ENCODE data around the gene CMSS1.

CMSS1 gene

DNA sequence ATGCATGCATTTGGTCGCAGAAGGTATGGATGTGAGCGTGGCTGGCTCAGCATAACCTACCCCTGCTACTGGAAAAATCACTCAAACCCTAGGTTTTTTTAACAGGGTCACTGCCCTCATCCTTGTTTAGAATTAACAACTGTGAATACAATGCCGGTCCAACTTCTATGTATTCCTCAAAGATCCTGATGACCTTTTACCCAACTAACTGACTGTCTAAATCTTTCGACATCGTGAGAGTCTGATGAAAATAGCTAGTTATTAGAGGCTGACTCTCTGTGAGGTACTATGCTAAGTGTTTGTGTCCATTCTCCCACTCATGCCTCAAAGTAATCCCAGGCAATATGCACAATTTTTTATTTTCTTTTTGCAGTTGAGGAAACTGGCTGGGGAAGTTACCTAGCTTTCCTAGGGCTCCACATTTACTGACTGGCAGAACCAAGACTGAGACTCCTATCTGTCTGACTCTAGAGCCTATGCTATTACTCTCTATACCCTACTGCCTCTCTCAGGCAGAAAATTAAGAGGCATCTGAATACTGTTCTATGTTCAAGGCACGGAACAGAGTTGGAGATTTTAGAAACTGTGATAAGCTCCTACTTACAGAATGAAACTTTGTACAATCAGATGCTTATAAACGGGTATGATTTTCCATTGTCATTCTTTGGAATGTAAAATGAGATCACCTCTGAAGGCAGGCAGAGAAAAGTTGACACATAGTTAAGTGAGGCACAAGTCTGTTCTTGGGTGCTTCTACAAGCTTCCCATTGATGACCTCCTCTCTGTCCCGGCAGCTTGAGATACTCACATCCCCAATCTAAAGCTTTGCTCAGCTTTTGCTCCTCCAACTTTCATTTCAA lies 240.3 kb downstream of the CMSS1 start:
- no peak for DNase-seq (ENCODE audit: low read depth)

DNA sequence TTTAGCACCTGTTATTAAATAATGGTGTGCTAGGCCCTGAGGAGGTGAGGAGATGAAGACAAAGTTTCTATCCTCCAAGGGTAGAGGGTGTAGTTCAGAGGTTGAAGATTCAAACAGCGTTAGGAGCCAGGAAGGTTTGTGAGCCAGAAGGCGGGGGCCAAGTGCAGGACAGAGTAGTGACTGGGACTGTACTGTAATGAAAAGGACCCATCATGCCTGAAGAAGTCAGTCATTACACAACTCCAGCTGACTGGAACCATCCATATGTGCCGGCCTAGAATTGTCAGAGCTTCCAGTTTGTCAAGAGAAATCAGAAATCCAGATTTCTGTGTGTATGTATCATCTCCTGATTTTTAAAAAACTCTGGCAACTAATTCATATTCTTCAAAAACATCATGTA lies 241.8 kb downstream of the CMSS1 start:
- no peak for DNase-seq (ENCODE audit: low read depth)

DNA sequence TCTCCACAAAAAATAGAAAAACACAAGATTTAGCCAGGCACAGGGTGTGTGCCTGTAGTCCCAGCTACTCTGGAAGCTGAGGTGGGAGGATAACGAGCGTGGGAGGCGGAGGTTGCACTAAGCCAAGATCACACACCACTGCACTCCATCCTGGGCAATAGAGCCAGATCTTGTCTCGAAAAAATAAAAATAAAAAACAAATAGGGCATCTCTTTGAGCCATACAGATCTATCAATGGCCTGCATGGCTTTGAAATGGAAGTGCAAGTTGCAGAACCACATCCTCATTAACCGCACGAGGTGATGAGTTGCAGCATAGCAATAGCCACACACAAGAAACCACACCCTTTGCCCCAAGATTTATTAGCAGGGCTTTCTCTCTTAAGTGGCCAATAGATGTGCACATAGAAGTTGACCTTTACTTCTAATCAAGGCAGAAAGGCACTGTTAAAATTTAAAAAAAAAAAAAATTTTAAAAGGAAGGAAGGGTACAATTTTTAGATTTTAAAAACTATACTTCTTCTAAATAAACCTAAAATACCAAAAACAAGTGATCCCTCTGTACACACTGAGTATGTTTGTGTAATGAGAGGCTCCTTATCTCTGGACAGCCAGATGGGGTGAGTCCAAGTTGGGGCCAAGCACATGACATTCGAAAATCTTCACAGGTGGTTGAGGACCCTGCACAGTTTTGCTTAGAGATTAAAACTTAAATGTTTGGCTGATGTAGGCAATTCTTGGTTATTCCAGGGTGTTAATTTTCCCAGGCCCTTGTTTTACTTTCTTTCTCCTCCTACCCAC lies 243.2 kb downstream of the CMSS1 start:
- DNase-seq (ENCODE audit: low read depth): no peak

DNA sequence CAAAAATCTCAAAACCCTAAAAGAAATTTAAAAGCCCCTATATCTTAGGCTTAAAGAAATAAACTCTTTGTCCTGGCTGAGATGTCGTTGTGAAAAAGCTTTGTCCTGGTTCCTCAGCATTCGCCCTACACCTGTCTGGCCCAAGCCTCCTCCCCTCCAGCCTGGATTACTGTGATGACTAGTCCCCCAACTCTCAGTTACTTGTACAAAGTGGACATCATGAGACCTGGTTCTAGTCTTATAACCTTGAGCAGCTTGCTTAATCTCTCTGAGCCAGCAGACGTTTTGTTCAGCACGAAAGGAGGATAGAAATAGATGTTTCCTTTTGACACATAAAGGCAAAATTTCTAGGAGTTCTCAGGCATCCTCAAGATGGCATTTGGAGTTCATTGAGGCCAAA lies 245.0 kb downstream of the CMSS1 start:
- no peak for DNase-seq (ENCODE audit: low read depth)

DNA sequence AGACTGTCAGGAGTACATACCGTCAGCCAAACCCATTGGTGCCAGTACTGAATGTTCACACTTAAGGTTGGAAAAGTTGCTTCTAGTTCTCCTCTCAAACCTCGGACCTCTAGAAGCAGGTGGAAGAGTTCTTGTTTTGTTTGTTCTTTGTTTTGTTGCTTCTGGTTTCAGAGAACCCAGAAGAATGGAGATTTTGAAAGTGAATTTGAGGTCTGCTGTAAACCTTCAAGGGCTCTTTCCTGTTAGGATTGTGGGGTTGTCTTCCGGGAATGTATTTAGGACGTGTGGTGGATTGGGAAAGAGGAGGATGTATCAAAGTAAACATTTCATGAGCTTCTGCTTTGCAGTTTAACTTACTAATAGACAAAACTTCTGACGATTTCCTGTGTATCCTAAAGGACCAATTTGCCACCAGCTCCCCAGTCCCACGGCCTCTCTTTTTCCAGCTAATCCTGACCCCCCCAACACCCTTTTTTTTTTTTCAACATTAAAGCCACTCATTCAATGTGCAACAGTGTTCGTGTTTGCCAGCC lies 246.3 kb downstream of the CMSS1 start:
- no peak for DNase-seq (ENCODE audit: low read depth)

DNA sequence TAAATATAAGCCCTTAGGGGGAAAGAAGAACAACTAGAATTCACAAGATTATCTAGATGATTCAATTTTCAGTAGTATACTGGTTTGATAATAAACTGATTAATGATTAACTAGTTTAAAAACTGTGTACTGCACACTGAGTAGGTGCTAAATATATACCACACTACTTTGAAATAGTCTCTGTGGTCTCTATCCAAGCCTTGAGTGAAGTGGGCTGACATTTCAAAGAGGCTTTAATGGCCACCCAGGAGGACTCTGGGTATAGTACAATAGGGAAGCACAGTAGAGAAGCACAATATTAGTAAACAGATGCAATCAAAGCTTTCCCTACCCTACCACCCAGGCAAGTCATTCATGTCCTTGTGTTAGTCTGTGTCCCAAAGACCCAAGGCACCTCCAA lies 249.9 kb downstream of the CMSS1 start:
- no peak for DNase-seq (ENCODE audit: low read depth)

DNA sequence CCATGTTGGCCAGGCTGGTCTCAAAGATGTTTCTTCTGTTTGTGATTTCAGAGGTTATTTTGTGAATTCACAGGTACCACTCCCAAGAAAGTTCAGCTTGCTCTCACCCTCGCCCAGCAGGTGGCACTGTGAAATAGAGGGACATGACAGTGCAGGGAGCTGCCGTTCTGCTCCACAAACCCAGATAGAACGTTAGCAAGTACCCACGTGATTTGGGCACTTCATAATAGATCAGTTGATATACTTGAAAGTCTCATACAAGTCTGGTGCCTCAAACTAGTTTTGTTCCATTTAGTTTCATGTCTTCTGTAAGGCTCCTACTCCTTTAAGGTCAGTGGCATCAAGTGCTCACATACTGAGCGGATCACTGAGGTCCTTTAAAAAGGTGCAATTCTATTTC lies 251.2 kb downstream of the CMSS1 start:
- peak; percentile 61 for DNase-seq (ENCODE audit: low read depth)

DNA sequence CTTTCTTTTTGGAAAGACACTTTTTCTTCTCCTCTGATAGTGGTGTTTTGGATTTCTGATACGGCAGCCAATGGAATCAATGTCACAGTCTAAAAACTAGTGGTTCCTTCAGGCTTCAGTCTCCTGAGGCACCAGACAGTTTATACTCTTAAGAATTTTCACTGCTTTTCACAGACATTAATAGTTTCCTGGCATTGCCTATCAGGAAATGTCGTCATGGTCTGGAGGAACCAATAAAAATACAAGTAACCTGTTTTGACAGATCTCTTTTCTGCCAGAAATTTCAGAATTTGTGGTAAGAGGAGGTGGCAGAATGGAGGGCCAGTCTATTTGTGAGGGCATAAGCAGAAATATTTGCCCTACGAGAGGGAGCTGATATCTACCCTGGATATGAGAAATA lies 251.8 kb downstream of the CMSS1 start:
- DNase-seq (ENCODE audit: low read depth): no peak

DNA sequence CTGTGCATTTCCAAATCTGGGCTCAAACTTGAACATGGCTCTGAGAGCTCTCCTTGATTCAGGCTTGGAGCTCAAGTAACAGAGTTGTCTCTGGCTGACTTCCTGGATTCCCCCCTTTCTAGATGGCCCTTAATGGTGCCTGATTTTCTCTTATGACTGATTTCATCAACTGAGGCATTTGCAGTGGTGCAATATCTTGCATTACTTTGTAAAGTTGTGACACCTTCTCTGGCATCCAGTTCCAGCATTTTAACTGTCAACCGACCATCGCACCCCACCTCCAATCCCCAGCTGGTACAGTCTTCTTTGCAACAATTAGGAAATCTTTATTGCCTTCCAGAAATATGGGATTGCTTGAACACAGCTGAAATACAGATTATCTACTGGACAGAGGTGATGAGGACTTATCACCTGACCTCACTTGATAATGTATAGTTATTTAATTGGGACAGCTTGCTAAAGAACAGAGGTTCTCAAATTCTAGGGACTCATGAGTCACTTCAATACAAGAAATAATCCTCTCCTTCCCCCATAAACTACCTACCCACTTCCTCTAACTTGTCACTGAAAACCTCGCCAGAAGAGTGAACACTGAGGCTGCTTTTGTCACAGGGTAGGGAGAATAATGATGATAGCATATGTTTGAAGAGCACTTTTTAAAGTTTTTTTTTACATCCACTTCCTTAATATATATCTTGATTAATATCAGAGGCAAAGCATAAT lies 254.8 kb downstream of the CMSS1 start:
- DNase-seq (ENCODE audit: low read depth): no peak

DNA sequence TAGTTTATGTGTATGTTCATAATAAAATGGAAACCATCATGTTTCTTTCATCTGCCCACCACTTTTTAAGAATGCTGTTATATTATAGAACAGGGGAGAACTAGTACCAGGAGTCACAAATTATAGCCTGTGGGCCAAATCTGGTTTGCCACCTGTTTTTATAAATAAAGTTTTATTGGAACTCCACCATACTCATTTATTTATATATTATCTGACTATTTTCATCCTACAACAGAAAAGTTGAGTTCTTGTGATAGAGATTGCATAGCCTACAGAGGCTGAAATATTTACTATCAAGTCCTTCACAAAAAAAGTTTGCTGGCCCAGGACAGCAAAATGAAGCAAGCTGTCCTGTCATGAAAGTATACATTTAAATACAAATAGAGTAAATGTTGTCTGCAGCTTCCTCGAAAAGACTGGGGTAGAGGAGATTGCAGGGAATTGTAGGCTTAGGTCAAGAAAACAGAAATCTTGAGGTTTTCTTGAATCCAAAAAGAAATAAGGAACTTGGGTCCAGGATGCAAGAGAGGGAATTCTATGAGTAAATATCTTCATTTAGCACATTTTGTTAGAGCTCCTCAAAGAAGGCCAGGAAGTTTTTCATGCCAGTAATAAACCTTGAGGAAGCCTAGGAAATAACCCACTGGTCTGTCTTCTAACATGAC lies 255.5 kb downstream of the CMSS1 start:
- no peak for DNase-seq (ENCODE audit: low read depth)

DNA sequence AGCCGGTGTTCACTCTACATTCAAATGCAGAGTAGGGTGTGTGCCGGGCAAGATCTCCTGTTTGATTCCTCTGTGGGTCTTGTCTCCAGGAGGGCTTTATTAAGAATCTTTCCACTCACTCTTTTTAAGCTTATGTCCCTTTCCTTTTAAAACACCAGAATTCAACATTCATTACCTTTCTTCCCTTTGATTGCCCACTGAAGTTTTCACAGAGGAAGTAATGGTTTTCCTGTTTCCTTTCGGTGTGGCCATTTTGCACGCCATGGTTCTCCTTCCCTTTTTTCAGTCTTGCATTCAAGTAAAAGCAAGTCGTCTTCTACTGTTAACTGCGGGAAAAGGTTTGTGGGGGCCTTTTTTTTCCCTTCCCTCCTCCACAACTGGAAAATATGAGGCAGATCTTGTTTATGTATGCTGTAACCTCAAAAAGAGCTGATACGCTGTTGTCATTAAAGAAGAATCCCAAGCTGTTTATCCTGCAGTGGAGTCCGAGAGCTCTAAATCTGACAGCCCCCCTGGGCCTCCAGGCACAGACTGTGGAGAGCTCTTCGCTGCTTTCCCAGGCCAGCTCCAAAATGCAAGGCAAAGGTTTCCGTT lies 256.1 kb downstream of the CMSS1 start:
- peak; percentile 1 for DNase-seq (ENCODE audit: low read depth)

DNA sequence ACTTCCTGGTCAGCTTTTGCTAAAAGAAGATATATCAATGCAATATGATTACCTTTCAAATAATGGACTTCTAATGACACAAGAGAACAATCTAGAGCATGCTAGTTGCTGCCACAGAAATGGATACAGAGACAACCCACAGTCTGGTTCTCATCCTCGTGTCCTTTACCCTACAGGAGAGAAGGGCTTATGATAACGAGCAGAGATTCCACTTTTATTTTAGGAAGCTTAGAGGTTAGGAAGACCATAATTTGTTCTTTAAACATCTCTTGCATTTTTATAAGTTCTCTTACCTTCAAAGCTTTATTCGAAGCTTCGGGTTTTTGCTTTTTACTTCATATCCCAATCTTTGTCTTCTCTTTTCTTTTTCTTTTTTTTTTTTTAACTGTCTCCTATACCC lies 257.5 kb downstream of the CMSS1 start:
- DNase-seq (ENCODE audit: low read depth): no peak

DNA sequence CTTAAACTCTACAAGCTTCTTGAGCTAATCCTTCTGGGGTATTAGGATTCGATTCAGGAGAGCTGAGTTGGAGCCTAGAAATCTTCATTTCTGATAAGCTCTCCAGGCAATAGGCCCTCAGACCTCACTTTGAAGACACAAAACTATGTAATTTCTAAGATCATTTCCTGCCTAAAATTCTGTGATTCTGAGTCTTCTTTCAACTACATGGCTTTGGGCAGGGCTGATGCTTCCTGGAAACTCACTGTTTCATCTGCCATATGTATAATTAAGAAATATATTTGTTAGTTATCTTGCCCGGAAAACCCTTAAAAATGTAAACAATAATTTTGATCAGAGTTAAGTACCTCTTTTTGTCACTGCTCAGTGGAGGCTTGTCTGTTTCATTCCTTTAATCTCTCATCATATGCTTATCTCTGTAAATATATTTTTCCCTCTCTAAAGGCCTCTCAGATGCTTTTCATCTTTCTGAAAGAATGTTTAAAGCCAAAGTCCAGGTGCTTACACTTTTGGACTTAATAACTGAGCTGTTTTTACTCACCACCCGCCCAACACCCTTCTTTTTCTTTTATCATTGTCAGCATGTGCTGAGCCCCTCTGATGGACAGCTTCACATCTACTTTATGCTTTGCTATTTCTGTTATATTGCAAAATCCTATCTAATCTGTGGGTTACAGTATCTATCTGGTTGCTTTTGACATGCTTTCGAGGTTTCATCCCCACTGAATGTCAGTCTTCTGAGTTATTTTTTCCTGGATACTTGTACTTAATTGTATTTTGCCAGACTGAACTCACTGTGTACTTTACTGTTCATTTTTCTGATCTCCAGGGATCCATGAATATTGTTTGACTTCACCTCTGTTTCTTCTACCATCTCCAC lies 258.4 kb downstream of the CMSS1 start:
- no peak for DNase-seq (ENCODE audit: low read depth)

DNA sequence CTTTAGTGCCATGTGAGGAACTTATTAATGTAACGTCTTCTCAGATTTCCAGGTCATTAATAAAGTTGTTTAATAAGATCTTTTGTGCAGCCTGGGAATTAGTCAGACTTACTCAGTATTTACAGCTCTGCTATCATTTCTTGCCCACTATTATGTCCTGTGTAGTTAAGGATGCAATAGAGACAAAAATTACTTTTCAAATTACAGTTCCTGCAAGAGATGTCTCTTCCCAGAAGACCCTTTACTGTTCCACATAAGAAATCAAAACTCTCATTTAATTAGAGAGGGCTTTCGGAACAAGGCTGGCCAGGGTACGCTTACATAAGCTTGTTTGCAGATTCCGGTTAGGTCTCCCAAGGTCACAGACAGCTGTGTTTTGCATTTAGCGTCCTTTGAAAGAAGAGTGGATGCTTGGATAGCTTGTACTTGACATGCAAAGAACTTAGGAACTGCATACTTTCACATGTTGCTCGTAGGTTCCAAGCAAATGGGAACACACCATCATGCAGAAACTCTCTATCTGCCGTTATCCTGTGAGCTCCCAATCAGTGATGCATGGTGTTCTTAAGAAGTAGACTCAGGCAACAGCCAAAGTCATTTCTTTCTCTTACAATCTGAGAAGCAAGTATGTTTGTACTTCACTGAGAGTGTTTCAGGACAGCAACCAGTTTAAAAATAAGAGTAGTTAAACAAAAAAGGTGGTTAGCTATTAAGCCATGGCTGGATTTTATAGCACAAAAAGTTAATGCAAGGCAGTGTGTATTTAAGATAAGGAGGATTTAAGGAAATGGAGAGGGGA lies 259.3 kb downstream of the CMSS1 start:
- DNase-seq (ENCODE audit: low read depth): no peak

DNA sequence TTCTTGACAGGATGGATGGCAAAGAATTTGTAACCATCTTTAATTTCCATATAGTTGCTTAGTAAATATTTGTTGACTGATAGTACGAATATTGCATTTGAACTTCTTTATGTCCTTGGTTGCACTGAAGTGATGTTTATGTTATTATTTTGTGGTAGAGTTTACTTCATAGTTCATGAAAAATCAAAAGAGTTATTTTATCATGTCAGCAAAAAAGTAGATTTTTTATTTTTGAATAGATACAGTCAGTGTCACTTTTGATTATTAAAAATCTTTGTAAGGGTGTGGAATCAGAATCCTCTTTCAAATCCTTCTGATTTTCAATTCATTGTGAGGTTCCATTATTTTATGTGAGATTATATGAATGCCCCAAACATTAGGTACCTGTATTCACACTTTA lies 261.7 kb downstream of the CMSS1 start:
- no peak for DNase-seq (ENCODE audit: low read depth)

DNA sequence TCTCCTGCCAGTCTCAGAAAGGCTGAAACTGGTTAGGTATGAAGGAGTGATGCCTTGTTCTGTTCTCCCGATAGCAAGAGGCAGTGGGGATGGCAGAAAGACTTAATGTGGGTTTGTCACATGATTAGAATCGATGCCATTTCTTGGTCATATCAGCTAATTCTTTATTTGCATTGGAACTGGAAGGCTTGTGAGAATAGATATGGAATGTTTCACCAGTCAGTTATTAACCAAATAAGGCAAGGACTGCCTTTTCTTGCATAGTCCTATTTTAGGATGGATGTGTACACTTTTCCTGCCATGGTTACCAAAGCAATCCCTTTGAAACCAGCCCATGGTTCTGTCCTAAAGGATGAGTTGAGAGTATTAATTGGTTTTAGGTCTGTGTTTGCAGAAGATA lies 262.9 kb downstream of the CMSS1 start:
- DNase-seq (ENCODE audit: low read depth): no peak

DNA sequence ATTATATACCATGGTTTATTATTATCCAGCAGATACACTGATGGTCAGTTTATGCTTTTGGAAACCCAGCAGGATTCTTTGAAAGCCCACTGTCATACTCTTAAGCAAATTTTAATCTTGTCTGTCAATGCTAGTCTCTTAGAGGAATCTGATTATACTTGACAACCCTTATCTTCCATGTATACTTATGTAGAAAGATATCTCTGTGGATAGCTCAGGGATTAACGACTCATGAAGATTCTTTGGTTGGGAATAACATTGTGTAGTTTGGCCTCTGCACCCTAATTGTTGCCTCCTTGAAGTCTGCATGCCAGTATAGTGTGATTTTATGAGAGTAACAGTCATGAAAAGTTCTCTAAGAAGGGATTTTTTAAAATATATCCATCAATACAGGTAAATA lies 263.6 kb downstream of the CMSS1 start:
- no peak for DNase-seq (ENCODE audit: low read depth)

DNA sequence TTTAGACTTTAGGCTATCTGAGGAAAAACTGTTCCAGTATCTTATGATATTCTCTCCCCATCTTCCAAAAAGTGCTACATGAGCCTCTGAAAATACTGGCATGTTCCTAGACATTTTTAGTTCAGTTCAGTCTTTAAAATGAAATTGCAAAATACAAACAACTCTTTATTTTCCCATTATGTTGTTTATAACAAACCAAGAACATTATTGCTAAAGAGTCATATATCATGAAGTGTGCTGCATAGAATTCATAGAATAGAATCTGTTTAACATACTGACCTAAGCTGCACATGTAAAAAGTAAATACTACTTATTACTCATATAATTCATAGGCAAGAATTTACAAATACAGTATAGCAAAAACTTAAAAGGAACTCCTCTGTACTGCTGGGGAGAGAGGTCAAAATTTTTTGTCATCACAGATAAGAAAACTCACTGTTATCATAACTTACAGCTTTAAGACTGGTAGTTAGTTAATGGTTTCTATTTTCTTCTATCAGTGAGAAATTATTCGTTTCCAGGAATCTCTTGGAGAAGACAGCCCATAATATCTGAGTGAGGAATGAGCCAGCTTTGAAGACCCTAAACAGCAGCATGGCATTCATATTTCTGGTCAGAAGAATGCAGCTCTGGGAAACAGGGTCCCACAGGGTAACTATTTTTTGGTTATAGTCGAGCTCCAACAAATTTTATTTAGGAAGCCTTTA lies 264.5 kb downstream of the CMSS1 start:
- DNase-seq (ENCODE audit: low read depth): no peak

DNA sequence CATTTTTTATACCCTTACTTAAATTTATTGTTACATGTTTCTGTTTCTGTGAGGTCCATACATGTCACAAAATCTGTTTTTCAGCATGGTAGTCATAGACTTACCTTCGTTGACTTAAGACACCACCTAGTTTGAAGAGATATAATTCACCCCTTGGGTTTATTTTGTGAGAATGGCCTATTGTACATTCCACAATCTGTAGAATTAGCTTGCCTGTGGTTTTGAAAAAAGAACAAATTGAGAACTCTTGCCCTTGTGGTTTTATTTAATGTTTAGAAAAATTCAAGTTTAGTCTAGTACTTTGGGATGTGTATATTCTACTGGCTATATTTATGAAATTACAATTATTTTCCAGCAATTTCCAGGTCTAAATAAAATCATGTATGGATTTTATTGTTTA lies 265.1 kb downstream of the CMSS1 start:
- DNase-seq (ENCODE audit: low read depth): no peak

Measured in stimulated activated CD4-positive, alpha-beta T cell treated with anti-CD3 and anti-CD28 coated beads, Interleukin-2, amount 100 ng/mL, for 4 hours (primary cell).